SJCRH30 (cell line): ENCODE data around the gene C1orf232. TPM values are rescaled to one million over a fixed set of nuclear protein-coding genes. Genes with fewer than 3 reads are reported as not detected.

ENCODE experiments used
- DNase-seq, 2 experiments: peaks; one replicate each; pipeline ENCODE4 v3.0.0-alpha.2; 2015 to 2020
- H3K27ac ChIP-seq: fragments of 250-450 bp; sonication (Bioruptor Pico); 2 replicates; pipeline ENCODE4 v1.5.1; 2020; ENCODE audit warnings: mild to moderate bottlenecking, moderate library complexity
- H3K27me3 ChIP-seq: fragments of 250-450 bp; sonication (Bioruptor Pico); 2 replicates; pipeline ENCODE4 v1.5.1; 2020; ENCODE audit warnings: mild to moderate bottlenecking, moderate library complexity
- H3K36me3 ChIP-seq: fragments of 250-450 bp; sonication (Bioruptor Pico); 2 replicates; pipeline ENCODE4 v1.5.1; 2020; ENCODE audit warnings: mild to moderate bottlenecking, moderate library complexity
- H3K4me1 ChIP-seq: fragments of 250-450 bp; sonication (Bioruptor Pico); 2 replicates; pipeline ENCODE4 v1.5.1; 2020; ENCODE audit warnings: mild to moderate bottlenecking, moderate library complexity
- H3K4me3 ChIP-seq: fragments of 250-450 bp; sonication (Bioruptor Pico); 2 replicates; pipeline ENCODE4 v1.5.1; 2020; ENCODE audit warnings: mild to moderate bottlenecking, moderate library complexity
- H3K9me3 ChIP-seq: fragments of 250-450 bp; sonication (Bioruptor Pico); replicated peaks from 2 replicates; pipeline ENCODE4 v1.5.1; 2020; ENCODE audit warnings: mild to moderate bottlenecking, moderate library complexity
- total RNA-seq: library from RNA; depleted of rRNA; stranded (reverse); fragments of >200 nt; shearing (Covaris generic); gene quantifications from 2 replicates; pipeline ENCODE4 v1.2.3, GENCODE V29; 2014

The C1orf232 gene
- total RNA-seq, 1 experiment from 2014 or later = 0.18 TPM

DNA sequence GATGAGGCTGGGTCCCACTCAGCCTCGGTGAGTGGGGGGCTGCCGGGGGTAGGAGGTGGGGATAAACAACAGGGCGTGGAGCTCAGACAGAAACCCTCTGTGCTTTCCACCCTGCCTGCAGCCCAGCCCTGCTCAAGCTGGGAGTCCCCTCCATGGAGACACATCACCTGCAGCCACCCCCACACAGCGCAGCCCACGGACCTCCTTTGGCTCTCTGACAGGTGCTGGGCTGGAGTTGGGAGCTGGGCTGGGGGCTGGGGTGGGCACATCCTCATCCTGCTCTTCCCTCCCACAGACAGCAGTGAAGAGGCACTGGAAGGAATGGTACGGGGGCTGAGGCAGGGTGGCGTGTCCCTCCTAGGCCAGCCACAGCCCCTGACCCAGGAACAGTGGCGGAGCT, 19.7 kb upstream of the C1orf232 start:
- no peaks in the 10 kb centered on the region for H3K27me3 ChIP-seq
- no peak overlapping the region for H3K27ac ChIP-seq
- H3K36me3 ChIP-seq = no peaks in the 10 kb centered on the region
- no peaks in the 10 kb centered on the region for H3K9me3 ChIP-seq
- H3K4me3 ChIP-seq = no peak overlapping the region
- DNase-seq = no peak
- H3K4me1 ChIP-seq = no peaks in the 10 kb centered on the region

DNA sequence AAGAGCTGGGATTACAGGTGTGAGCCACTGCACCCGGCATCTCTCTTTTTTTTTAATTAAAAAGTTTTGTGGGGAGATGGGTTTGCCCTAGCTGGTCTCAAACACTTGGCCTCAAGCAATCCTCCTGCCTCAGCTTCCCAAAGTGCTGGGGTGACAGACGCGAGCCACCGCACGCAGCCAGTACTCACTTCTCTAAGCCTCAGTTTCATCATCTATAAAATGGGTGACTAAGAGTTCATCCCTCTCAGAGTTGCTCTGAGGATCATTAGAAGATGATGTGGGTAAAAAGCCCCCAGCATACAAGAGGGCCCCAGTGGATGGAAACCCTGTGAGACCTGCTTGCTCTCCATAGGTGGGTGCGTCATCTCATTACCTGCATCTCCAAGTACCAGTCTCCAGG, 19.1 kb upstream of the C1orf232 start:
- H3K4me1 ChIP-seq = no peaks in the 10 kb centered on the region
- H3K27me3 ChIP-seq = no peaks in the 10 kb centered on the region
- H3K9me3 ChIP-seq = no peaks in the 10 kb centered on the region
- no peak for DNase-seq
- no peak overlapping the region for H3K27ac ChIP-seq
- H3K36me3 ChIP-seq = no peaks in the 10 kb centered on the region
- no peak overlapping the region for H3K4me3 ChIP-seq

DNA sequence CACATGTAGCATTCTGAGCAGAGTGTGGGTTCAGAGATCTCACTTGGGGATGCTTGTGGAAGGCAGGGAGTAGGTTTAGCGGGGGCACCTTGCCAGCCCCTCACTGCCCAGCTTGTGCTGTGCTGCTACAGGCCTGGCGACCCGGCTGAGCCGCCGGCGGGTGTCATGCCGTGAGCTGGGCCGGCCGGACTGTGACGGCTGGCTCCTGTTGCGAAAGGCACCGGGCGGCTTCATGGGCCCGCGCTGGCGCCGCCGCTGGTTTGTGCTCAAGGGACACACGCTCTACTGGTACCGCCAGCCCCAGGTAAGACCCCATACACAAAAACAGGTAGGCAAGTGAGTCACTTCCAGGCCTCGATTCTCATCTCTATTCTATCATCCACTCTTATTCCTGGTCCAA, 16.1 kb upstream of the C1orf232 start:
- no peak overlapping the region for H3K27ac ChIP-seq
- H3K9me3 ChIP-seq = no peaks in the 10 kb centered on the region
- no peaks in the 10 kb centered on the region for H3K27me3 ChIP-seq
- no peaks in the 10 kb centered on the region for H3K4me1 ChIP-seq
- no peak overlapping the region for H3K4me3 ChIP-seq
- H3K36me3 ChIP-seq = no peaks in the 10 kb centered on the region
- no peak for DNase-seq

DNA sequence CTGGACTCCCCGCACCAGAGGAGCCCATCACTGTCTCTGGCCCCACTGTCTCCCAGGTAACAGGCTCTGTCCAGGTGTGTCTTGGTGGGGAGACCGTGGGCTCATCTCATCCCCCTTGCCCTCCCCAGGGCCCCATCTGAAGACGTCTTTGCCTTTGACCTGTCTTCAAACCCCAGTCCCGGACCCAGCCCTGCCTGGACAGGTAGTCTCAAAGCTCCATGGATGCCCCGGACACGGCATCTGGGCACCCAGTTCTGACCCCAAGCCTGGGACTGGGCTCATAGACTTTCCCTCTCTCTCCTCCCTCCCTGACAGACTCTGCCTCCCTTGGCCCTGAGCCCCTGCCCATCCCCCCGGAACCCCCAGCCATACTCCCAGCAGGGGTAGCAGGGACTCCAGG, 15.3 kb upstream of the C1orf232 start:
- no peak for DNase-seq
- H3K9me3 ChIP-seq = no peaks in the 10 kb centered on the region
- no peaks in the 10 kb centered on the region for H3K27me3 ChIP-seq
- no peak overlapping the region for H3K27ac ChIP-seq
- no peaks in the 10 kb centered on the region for H3K4me1 ChIP-seq
- H3K36me3 ChIP-seq = no peaks in the 10 kb centered on the region
- H3K4me3 ChIP-seq = no peak overlapping the region

DNA sequence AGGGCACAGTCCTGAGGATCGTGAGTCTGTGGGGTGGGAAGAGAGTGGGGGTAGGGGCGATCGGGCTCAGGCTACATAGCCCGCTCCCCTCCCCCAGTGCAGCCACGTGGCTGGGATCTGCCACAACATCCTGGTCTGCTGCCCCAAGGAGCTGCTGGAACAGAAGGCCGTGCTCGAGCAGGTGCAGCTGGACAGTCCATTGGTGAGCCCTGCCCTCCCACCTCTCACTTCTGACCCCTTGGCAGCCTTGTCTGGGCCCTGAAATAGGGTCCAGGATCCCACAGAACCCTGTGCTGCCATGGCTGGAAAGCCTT, 13.6 kb upstream of the C1orf232 start:
- no peaks in the 10 kb centered on the region for H3K36me3 ChIP-seq

DNA sequence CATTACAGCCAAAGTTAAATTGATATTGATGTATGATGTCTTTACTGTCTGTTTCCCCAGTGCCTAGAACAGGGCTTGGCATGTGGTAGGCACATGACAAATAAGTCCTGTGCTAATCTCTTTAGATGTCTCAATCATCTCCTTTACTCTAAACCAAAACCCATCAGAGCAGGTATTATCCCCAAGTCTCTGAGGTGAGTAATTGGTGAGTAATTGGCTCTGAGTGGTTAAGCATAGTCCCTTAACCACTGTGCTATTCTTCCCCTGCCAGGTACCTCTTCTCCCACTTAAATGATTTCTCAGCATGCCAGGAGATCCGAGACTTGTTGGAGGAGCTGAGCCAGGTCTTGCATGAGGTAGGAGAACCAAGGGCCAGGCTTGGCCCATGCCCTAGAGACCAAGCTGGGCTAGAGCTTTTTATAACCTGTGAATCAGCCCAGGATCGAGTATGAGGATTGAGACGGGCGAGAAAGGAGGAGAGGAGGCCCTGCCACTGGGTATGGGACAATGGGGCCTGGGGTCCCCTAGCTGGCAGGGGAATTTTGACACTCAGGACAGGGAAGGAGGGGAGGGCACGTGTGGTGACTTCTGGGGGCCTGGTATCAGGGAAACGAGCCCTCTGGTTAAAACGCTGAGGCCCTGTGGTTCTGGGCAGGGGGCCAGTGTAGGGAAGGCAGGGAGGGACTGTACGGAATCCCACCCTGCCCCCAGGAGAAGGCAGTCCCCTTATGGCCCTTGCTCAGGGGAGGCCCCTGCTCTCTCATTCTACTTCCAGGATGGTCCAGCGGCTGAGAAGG, 13.0 kb upstream of the C1orf232 start:
- H3K4me3 ChIP-seq = no peak overlapping the region
- DNase-seq = no peak
- no peaks in the 10 kb centered on the region for H3K36me3 ChIP-seq
- no peak overlapping the region for H3K27ac ChIP-seq
- no peaks in the 10 kb centered on the region for H3K27me3 ChIP-seq
- H3K4me1 ChIP-seq = no peaks in the 10 kb centered on the region
- H3K9me3 ChIP-seq = no peaks in the 10 kb centered on the region

More for the DNA sequence above, 13.6 kb upstream of the C1orf232 start:
- no peaks in the 10 kb centered on the region for H3K9me3 ChIP-seq
- H3K4me3 ChIP-seq = no peak overlapping the region
- no peak overlapping the region for H3K27ac ChIP-seq
- H3K27me3 ChIP-seq = no peaks in the 10 kb centered on the region
- H3K4me1 ChIP-seq = no peaks in the 10 kb centered on the region
- DNase-seq = no peak

DNA sequence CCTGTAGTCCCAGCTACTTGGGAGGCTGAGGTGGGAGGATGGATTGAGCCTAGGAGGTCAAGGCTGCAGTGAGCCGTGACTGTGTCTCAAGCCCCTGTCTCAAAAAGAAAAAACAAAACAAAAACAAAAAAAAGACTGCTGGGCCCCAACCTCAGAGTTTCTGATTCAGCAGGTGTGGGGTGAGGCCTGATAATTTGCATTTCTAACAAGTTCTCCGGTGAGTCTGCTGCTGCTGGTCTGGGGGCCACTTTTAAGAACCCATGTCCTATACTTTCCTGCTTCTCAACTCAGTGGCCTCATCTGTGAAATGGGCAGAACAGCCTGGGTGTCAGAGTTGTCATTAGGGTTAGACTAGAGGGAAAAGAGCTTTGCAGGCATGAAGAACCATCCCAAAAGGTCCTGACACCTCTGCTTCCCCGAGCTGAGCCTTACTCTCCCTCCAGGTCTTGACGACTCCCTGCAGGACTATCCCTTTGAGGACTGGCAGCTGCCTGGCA, 11.3 kb upstream of the C1orf232 start:
- Histone ChIP-seq H3K27ac (no peak overlapping the region), H3K36me3 (no peaks in the 10 kb centered on the region), H3K9me3 (no peaks in the 10 kb centered on the region), H3K4me1 (no peaks in the 10 kb centered on the region), H3K27me3 (no peaks in the 10 kb centered on the region), H3K4me3 (no peak overlapping the region)
- DNase-seq = no peak

DNA sequence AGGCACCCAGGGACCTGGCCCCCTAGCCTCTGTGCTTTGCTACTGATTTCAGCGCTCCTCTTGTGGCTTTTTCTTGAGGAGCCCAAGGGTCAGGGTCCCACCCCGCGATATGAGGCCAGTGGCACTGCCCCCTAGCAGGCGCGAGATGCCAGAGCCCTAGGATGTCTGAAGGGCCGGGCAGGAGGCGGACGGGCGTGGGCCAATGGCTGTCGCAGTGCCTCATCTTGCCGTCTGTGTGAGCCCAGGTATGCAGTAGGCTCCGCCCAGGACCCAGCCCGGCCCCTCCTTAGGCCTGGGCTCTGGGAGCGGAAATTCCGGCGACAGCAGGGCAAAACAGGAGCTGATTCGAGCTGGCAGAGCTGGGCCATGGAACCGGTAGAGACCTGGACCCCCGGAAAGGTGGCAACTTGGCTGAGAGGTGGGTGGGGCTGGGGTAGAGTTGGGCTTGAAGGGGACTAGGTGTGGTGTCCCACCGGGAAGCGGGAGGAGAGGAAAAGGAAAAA, 8.5 kb upstream of the C1orf232 start, which contains the start of gene CNKSR1:
Gene CNKSR1, plus strand, starts transcription at position 310 of the 503 bp plus-strand sequence. Its CDS starts 57 bp downstream, at position 367.
- Histone ChIP-seq H3K9me3 (no peaks in the 10 kb centered on the region), H3K36me3 (no peaks in the 10 kb centered on the region), H3K27ac (no peak within 1 kb of the TSS), H3K4me1 (no peaks in the 10 kb centered on the region), H3K27me3 (no peaks in the 10 kb centered on the region), H3K4me3 (no peak within 1 kb of the TSS)
- DNase-seq = no peak

DNA sequence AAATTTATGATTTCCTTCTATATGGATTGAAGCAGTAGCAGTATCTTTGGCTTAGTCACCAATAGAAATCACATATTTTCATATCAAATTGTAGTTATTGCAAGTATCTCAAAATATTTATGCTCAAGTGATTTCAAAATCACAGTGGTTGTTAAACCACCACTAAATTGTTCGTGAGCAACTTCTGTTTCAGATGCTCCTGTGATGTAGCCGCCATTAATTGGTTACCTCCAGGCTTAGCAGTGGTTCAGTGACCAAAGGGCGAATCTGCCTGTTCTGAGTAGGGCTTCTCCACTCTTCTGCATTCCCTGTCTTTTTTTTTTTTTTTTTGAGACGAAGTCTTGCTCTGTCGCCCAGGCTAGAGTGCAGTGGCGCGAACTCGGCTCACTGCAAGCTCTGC, 6.6 kb upstream of the C1orf232 start:
- no peak overlapping the region for H3K27ac ChIP-seq
- peaks cover 5% of the 10 kb centered on the region; the same call in 1 of the 2 replicates for H3K4me1 ChIP-seq
- no peak overlapping the region for H3K4me3 ChIP-seq
- DNase-seq = no peak
- H3K27me3 ChIP-seq = no peaks in the 10 kb centered on the region
- no peaks in the 10 kb centered on the region for H3K9me3 ChIP-seq
- no peaks in the 10 kb centered on the region for H3K36me3 ChIP-seq

DNA sequence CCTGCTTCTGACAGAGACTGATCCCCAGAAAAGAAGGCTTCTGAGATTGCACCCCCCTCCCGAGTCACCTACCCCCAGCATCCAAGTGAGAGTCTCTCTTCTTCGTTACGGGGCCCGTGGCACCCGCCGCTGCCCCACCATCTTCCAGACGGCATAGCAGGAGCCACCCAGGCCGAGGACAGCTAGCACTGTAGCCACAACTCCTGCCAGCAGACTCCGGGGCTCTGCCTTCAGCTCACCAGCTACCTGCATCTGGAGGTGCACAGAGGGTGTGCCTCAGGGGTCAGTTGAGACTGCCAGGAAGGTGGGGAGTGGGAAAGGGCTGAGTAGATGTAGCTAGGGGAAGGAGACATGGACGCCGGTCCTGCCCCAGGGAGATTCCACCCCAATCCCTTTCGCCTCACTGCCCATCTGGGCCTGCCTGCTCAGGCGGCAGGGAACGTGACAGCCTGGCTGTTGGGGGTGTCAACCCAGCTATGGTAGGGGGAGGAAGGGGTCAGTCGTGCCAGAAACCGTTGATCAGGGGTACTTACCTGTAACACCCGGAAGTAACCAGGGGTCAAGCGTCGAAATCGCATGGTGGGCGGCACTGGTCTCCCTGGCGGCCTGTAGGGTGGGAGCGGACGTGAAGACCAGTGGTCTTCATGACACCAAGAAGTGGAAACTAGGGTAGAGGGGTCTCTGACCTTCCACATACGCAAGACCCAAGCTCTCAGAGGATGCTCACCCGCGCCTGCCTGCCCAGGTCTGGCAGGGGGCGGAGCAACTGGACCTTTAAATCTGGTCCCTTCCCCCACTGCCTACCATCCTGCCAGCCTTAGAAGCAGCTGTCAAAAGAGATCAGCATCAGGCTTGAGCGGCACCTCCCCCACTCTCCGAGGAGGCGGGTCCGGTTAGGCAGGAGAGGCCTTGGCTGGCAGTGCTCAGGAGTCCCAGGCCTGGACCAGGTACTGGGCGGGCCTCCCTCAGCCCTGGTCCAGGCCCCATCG, 2.6 kb upstream of the C1orf232 start, which contains the start of gene ZNF593OS:
Gene ZNF593OS, minus strand, starts transcription at position 749 of the 989 bp plus-strand sequence. Its CDS starts 171 bp downstream, at position 578.
- H3K27ac ChIP-seq = no peak within 1 kb of the TSS
- H3K4me1 ChIP-seq = peaks cover 28% of the 10 kb centered on the region
- DNase-seq = peak; percentile 41 to 45
- H3K36me3 ChIP-seq = no peaks in the 10 kb centered on the region
- no peaks in the 10 kb centered on the region for H3K27me3 ChIP-seq
- H3K4me3 ChIP-seq = peak within 1 kb of the TSS; percentile 92; the same call in 1 of the 2 replicates
- H3K9me3 ChIP-seq = no peaks in the 10 kb centered on the region

DNA sequence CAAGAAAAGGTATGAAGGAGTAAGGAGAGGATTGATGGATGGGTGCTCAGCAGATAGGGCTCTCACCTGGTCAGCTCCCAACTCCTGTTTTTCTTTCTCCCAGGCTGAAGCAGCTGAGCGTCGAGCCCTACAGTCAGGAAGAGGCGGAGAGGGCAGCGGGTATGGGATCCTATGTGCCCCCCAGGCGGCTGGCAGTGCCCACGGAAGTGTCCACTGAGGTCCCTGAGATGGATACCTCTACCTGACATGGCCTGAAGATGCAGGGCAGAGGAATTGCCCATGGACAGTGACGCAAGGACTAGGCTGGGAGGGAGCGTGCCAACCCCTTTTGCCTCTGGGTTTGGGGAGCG, 1.7 kb upstream of the C1orf232 start:
- DNase-seq = no peak
- Histone ChIP-seq H3K36me3 (no peaks in the 10 kb centered on the region), H3K4me3 (peak overlapping the region; percentile 92), H3K27me3 (no peaks in the 10 kb centered on the region), H3K9me3 (no peaks in the 10 kb centered on the region), H3K4me1 (peaks cover 38% of the 10 kb centered on the region), H3K27ac (no peak overlapping the region; the same call in 1 of the 2 replicates)

DNA sequence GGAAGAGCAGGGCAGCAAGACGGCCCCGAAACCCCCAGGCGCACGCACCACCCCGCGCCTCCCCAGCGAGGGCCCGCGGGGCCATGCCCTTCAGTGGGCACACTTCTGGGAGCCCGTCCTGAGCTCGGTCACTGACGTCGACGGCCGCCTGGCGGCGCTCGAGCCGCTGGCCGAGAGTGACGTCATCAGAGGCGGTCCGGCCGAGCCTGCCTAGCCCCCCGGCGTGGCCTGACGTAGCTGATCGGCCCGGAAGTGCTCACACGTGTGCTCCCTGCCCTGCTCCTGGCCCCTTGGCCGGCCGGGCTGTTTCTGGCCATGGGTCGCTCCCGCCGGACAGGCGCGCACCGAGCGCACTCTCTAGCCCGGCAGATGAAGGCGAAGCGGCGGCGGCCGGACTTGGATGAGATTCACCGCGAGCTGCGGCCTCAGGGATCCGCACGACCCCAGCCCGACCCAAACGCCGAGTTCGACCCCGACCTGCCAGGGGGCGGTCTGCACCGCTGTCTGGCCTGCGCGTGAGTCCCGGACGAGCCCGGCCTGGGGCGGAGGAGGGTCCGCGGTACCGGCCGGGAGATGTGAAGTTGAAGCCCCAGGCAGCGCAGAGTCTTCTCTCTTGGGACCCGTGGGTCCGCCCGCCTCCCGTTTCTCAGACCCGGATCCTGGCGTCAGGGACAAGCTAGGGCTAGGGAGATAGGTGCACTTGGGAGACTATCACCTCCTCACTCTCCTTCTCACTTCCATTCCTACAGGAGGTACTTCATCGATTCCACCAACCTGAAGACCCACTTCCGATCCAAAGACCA, 1.1 kb upstream of the C1orf232 start, which contains the start of gene ZNF593:
Gene ZNF593, plus strand, starts transcription at position 240 of the 803 bp plus-strand sequence. Its CDS starts 76 bp downstream, at position 316.
- peak within 1 kb of the TSS; percentile 92 for H3K4me3 ChIP-seq
- DNase-seq = peak; percentile 93 to 94
- H3K27me3 ChIP-seq = no peaks in the 10 kb centered on the region
- no peaks in the 10 kb centered on the region for H3K9me3 ChIP-seq
- H3K36me3 ChIP-seq = no peaks in the 10 kb centered on the region
- H3K27ac ChIP-seq = peak within 1 kb of the TSS; percentile 54
- H3K4me1 ChIP-seq = peaks cover 42% of the 10 kb centered on the region

DNA sequence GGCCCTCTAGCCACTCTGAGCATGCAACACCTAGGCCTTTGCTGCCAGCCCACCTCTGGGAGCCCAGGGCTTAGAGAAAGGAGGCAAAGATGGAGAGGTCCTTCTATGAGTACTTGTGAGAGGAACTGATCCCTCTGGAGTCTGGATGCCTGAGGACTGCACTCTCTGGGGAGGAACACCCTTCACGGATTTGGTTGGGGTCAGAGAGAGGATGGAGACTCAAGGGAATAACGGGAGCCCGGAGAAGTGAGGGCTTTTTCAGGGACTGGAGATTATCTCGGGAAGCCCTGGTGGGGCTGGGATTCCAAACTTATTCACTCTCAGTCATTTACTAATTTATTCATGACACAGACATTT, 413 bp upstream of the C1orf232 start:
- no peak for DNase-seq
- no peaks in the 10 kb centered on the region for H3K36me3 ChIP-seq
- peak overlapping the region; percentile 92 for H3K4me3 ChIP-seq
- no peak overlapping the region for H3K27ac ChIP-seq
- H3K9me3 ChIP-seq = no peaks in the 10 kb centered on the region
- H3K4me1 ChIP-seq = peaks cover 46% of the 10 kb centered on the region
- H3K27me3 ChIP-seq = no peaks in the 10 kb centered on the region

DNA sequence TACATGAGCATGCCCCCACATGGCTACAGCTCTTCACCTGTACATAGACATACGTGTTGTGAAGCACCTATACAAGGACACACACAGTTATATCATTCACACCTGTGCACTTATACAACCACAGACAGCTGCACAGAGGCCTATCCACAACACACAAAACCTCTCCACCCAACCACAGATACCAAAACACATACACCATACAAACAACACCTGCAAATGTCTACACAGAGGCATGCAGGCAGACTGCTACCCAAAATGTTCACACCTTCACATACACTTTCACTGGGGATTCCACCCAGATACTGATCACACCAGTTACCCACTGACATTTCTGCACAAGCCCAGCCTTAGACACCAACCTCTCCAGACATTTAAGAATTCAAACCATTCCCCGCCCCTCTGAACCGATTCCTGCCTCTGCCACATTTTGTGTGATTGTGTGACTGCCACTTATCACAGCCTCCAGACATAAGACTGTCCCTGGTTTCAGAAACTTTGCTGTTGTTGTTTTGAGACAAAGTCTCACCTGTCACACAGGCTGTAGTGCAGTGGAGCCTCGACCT, 2.0 kb downstream of the C1orf232 start:
- H3K9me3 ChIP-seq = no peaks in the 10 kb centered on the region
- peaks cover 8% of the 10 kb centered on the region; the same call in 1 of the 2 replicates for H3K27me3 ChIP-seq
- peaks cover 46% of the 10 kb centered on the region for H3K4me1 ChIP-seq
- no peak overlapping the region for H3K27ac ChIP-seq
- no peak overlapping the region for H3K4me3 ChIP-seq
- no peak for DNase-seq
- no peaks in the 10 kb centered on the region for H3K36me3 ChIP-seq
